GM19438 (cell line): ENCODE results near the gene ADAM8.

Experiments
- ATAC-seq: cut with Tn5 transposase; IDR thresholded peaks from one replicate; pipeline ENCODE4 v1.9.1; 2021; ENCODE audit warnings: low read depth; ENCODE audit not compliant: unreplicated experiment

The ADAM8 gene

DNA sequence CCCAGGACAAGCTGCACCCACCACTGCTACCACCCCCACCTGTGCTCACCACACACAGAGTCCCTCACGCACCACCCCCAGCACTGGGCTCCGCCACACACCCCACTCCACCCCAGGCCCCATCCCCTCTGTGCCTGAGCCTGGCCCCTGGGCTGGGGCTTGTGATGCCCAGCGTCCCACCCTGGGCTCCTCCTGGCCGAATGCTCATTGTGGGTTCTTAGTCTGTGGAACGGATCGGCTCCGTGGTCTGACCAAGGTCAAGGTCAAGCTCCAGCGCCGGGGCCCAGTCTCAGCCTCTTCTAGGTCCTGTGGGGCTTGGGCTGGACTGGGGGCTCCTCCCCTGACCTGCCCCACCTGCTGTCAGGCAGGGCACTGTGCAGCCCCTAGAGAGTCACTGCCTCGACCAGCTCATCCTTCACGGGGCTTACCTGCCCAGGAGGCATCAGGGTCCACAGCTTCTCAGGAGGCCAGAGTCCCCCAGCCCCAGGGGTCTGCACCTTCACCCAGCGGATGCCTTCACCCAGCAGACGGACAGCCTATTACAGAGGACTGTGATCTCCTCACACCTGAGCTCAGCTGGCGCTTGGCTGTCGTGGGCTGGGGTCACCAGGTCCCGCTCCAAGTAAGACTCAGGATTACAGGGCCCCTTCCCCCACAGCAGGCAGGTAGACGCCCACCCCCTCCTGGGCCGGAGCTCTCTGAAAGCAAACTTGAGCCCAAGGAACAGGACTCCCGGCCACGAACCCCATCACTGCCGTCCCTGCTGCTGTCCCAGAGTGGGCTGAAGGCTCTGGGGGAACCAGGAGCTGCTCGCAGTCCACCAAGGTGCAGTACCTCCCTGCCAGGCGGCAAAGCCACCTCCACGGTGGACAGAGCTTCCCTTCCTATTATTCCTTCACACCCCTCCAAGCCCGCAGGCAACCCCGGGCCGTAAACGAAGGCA, 61.9 kb downstream of the ADAM8 start:
- ATAC-seq, result no peak

DNA sequence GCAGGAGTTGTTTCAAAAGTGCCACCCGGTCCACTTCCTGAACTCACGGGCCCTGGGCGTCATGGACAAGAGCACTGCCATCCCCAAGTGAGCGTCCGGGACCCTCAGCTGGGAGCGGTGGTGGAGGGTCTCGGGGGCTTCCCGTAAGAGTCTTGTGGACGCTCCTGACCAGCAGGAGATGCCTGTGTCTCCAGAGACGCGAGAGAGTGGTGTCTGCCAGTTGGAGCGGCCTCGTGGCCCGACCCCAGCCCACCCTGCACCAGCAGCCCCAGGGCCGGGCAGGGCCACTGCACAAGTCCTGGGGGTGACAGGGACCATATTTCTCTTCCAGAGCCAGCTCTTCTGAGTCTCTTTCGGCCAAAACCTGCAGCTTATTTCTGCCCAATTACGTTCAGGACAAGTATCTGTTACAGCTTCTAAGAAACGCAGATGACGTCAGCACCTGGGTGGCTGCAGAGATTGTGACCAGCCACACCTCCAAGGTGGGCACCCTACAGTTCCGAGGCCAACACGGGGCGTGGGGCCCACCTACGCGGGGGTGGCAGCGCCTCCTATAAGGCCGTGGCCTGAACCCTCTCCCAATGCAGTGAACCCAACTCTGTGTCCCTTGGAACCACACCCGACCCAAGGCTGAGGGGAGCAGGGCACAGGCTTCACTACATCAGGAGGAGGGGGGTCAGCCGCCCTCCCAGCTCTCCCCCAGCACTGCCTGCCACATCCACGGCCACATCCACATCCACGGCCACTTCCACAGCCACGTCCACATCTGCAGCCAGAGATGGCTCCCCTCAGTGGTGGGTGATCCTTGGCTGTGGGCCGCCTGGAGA, 62.8 kb downstream of the ADAM8 start:
- no peak for ATAC-seq

GRCh38 chr10:133212853-133213494, 63.7 kb downstream of the ADAM8 start:
- no peak for ATAC-seq
